Activated T-helper 9 cell treated with anti-CD3 and anti-CD28 coated beads, Interleukin-2, amount 50 U/mL, for 16 hours (primary cell): ENCODE results near the gene HCFC1.

Source experiments
- DNase-seq: peaks from one replicate; pipeline ENCODE4 v3.0.0-alpha.2; 2020; ENCODE audit warnings: low read depth

HCFC1 gene

GRCh38 chrX:153938226-153938786 lies 33.3 kb downstream of the HCFC1 start:
- DNase-seq = no peak

- DNase-seq = no peak
Observed at GRCh38 chrX:153937056-153937455, 34.6 kb downstream of the HCFC1 start.

DNA sequence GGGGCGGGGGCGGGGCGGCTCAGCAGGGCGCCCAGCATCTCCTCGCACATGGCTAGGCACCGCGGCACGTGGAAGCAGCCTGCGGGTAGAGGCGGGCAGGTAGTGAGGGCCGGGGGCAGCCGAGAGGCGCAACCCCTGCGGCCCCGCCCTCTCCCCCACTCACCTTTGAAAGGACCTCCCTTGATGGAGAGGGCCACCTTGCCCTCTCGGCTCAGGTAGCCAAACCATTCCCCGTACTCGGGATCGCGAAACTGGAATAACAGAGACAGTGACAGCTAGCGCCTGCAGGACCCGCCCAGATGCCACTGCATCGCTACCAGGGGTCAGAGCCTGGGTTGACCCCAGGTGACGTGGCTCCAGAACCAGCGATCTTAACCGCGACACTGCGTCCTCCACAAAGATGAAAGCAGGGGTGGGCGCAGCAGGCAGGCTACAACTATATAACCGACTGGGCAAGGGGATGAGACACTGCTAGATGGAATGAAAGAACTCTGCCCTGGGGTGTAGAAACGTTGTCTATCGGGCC lies 36.2 kb downstream of the HCFC1 start:
- no peak for DNase-seq

DNA sequence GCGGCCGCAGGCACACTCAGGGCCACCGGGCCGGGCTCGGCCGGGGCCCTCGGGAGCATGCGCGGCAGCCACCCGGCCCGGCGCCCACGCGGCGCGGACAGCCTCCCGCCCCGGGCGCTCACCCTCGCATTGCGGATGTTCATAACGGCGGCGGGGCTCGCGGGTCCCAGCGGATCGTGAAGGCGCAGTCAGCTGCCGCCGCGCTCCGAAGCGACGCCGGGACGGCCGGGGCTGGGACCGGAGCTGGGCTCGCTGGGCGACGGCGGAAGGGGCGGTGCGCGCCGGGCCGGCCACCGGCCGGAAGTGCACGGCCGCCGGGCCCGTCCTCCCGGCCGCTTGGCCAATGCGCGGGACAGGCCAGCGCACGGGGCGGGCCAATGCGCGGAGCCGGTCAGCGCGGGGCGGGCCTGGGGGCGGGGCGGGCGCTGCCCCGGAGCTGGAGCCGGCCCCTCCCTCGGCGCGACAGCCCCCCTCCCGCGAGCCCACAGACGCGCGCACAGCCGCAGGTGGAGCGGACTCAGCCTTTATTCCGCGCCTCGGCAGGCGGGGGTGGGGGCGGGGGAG lies 36.8 kb downstream of the HCFC1 start, which contains the start of gene NAA10:
TSS of gene NAA10 (minus strand) at position 276 of the 564 bp plus-strand sequence. CDS start at position 143, 133 bp downstream.
- peak; percentile 54 for DNase-seq

GRCh38 chrX:153934148-153934761 lies 37.4 kb downstream of the HCFC1 start:
- no peak for DNase-seq

- no peak for DNase-seq
Observed at GRCh38 chrX:153933748-153934147, 37.9 kb downstream of the HCFC1 start.

DNA sequence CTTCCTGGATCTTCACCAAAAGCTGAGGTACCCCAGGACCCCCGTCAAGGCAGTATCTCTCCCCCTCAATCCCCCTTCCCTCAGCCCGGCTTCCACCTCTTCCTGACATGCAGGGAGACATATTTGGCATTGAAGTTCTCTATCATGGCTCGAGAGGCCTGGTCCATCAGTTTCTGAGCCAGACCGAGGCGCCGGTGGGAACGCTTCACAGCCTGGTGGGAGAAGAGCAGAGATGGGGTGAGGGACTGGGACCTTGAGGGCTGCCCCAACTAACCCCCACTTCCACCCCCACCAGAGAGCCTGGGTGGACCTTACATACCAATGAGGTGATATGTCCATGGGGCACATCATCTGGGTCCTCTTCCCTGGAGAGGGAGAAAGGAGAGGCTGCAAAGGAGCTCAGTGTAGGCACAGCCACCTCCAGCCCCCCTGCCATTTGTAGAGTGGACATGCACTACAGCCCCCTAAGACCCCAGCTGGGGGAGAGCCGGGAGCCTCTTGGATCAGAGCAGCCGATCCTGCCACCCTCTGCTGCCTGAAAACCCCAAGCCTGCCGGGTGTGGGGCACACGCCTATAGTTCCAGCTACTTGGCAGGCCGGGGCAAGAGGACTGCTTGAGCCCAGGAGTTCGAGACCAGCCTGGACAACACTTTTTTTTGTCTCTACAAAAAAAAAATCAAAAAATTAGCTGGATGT lies 39.2 kb downstream of the HCFC1 start:
- DNase-seq = no peak

DNA sequence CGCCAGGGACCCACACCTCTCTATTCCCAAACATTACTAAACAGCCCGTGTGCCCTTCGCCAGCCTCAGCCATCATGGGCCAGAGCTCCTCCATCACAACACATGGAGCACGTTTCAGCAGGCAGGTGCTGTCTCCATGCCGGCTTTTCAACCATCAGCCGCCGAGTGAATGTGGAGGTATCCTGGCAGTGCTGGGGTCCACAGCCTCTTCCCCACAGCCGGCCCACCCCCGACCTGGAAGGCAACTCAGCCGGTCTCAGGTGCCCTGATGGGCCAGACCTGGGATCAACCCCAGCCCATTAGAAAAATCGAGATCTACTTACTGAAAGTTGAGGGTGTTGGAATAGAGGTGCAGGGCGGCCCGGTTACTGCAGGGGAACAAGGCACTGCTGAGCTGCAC lies 39.9 kb downstream of the HCFC1 start:
- no peak for DNase-seq

DNA sequence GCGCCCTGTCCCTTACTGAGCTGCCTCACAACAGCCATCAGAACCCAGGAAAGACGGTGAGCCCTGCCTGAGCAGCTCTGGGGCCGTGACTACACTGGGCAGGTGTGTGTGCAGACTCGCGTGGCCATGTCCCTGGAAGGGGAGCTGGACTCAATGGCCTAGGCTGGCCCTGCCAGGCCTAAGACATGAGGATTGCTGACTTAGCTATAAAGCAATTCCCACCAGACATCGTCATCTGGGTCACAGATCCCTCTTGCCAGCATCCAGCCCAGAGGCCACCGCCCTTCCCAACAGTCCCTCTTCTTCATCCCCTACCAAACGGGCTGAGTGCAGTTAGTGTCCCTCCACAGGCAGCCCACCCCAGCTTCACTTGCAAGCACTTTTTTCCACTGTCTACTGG lies 40.5 kb downstream of the HCFC1 start:
- no peak for DNase-seq

- DNase-seq = no peak
Observed at GRCh38 chrX:153930011-153930910, 41.4 kb downstream of the HCFC1 start.

DNA sequence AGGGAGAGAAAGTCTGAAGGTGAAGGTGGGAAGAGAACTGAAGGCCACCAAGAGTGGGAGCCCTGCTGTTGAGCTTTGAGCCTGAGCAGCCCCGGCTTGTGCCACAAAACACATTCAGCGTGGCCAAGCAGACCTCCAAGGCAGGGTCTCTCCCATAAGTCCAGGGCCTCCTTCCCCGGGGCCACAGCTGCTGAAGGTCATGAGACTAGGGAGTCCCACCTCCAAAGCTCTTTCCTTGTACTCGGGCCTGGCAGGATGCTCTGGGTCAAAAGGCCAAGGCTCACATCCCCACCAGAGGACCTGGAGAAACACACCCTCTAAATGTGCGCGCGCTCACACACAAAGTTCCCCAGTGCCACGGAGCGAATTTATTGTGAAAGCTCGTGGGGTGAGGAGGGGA lies 42.0 kb downstream of the HCFC1 start:
- no peak for DNase-seq

- DNase-seq = no peak
Observed at GRCh38 chrX:153928846-153929245, 42.8 kb downstream of the HCFC1 start.

DNA sequence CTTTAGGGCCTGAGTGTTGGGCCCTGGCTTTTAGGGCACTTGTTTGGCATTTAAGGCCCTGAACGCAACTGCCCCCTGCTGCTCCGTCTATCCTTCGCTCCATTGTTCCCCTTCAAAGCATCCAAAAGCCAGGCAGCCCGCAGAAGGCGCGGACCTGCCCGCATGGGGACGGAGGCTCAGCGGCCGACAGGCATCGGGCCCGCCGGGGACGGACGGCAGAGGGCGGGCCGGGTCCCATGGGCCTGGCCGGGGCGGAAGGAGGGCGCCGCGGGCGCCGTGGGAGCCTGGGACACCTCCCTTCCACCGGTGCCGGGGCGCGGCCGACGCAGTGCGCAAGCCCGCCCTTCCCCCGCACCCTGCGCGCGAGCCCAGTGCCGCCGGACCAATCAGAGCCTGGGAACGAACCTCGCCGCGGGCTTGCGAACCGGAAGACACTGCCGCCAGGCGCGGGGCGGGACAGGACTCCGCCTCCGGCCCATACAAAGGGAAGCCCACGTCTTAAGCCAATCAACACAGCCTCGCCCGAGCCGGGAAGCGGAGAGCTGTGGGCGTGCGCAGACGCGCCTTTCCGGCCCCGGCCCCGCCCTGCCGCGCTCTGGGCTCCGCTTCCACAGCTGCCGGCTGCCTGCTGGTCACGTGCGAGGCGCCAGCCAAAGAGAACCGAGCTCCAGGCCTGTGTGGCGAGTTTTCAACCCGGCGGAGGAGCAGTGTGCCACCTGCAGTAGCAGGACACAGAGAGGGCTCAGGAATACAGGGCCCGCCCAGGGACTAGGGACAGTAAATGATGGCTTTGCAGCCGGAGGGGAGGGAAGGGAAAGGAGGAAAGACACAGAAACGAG lies 43.5 kb downstream of the HCFC1 start:
- peak; percentile 92 for DNase-seq

DNA sequence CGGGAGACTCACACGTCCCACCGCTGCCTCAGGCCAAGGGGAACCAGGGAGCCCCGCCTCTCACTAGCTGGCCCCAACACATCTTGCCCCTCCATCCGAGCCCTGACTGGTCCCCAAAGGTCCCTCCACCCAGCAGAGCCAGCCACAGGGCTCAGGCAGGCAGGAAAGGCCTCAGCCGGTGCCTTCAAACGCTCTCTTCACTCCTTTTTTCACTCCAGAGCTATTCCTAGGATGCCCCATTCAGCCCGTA lies 44.0 kb downstream of the HCFC1 start:
- no peak for DNase-seq

GRCh38 chrX:153926858-153927671 lies 44.6 kb downstream of the HCFC1 start:
- peak; percentile 65 for DNase-seq

DNA sequence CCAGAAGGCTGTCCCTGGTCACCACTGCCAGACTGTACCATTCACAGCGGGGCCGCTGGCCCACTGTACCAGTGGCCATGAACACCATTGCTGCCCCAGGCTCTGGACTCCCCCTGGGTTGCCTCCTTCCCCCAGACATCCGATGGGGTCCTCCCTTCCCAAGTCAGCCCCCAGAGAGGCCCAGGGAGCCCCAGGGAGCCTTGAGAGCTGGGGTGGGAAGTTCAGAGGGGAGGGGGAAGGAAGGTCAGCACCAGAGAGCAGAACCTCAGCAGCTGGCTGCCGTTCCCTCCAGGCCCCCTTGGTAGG lies 45.1 kb downstream of the HCFC1 start:
- no peak for DNase-seq

GRCh38 chrX:153925739-153926551 lies 45.7 kb downstream of the HCFC1 start, which contains the start of gene ARHGAP4:
TSS of gene ARHGAP4 (minus strand) at chrX:153926264. CDS start at chrX:153926202, 62 bp downstream.
- peak; percentile 28 for DNase-seq

GRCh38 chrX:153925387-153925738 lies 46.3 kb downstream of the HCFC1 start:
- no peak for DNase-seq

DNA sequence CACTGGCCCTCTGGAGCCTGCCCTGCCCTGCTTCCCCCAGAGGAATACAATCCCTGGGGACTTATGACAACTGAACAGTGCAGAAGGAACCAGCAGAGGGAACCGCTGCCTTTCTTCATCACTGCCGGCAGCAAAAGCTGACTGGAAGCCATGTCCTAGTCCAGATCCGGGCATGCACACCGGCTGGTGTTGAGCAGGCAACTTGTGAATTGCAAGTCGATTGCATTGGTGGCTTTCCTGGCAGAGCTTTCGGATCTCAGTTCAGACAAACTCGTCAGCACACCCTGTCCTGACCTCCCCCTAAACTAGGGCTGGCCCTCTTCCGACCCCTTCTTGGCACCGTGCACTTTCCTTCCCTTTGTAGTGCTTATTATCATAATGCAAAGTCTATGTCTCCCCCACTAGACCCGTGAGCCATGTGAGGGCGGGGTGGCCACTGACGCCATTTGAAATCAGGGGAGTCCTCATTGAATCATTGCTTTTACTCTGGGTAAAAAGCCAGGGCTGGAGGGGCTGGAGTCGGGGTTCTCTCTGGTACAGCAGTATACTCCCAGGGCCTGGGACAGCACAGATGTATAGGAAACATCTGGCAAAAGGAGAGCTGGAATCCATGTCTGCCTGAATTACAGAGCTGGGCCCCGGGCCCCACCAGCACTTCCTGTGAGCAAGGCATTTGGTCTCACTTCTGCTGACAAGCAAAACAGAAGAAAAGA lies 47.3 kb downstream of the HCFC1 start:
- no peak for DNase-seq
